Keratinocyte (primary cell): Measurements from ENCODE around the gene MKLN1.

Source experiments
- CTCF ChIP-seq, 3 experiments: IDR thresholded peaks in 1 of 3; conservative IDR thresholded peaks in 1 of 3; optimal IDR thresholded peaks in 1 of 3; 2 replicates in 2 of 3; 3 replicates in 1 of 3; pipeline versions ENCODE3 to v1.5.1; 2011; ENCODE audit warnings: low read length in 3 of 3, mild to moderate bottlenecking in 3 of 3, moderate library complexity in 2 of 3, control low read depth in 1 of 3, inconsistent platforms in 1 of 3; ENCODE audit not compliant: insufficient read depth in 2 of 3; ENCODE audit errors: extremely low read depth in 1 of 3
- EZH2 ChIP-seq: IDR thresholded peaks from one replicate; pipeline ENCODE4 v1.6.1; 2012; ENCODE audit warnings: inconsistent platforms, mild to moderate bottlenecking, low read length, moderate library complexity

GRCh38 chr7:131530137-131530536 lies 202.5 kb downstream of the MKLN1 start:
- no peak for TF ChIP-seq CTCF (optimal IDR thresholded peaks at IDR 0.05 in 1 of 3, IDR thresholded peaks at IDR 0.05 in 1 of 3, conservative IDR thresholded peaks at IDR 0.05 in 1 of 3; ENCODE audit: extremely low read depth in 1 of 3, insufficient read depth in 2 of 3, low read length in 3 of 3)
- TF ChIP-seq EZH2 = no peak
